ENCODE data around the gene CAMK2B.

CAMK2B gene

GRCh38 chr7:44325811-44326241 lies 432 bp upstream of the CAMK2B start:
- H3K27ac ChIP-seq, result no peak overlapping the region

GRCh38 chr7:44324481-44325200 lies 753 bp downstream of the CAMK2B start:
- H3K4me2 ChIP-seq, result peak overlapping the region in 4 of 11 experiments; percentile 26 to 51 (median 42); a peak in 5 of 22 replicates
- no peaks in the 10 kb centered on the region for H3K36me3 ChIP-seq
- peaks cover 0 to 10% (median 8%) of the 10 kb centered on the region in 10 experiments; a peak in 11 of 20 replicates for H3K4me1 ChIP-seq
- no peak for TF ChIP-seq Cebpa-rat (IDR thresholded peaks at IDR 0.05)
- peaks cover 51 to 74% (median 65%) of the 10 kb centered on the region in 11 experiments for H3K27me3 ChIP-seq
- no peak overlapping the region for H3K27ac ChIP-seq
- H3K9ac ChIP-seq, result no peak overlapping the region
- peak overlapping the region in 1 of 10 experiments; percentile 28; a peak in 1 of 20 replicates for H3K4me3 ChIP-seq
- peaks cover 0 to 27% (median 0%) of the 10 kb centered on the region in 11 experiments; a peak in 7 of 22 replicates for H4K20me1 ChIP-seq
- H3K9me3 ChIP-seq (replicated peaks in 1 of 11), result no peaks in the 10 kb centered on the region

More at GRCh38 chr7:44325811-44326241, 432 bp upstream of the CAMK2B start:
- no peak for TF ChIP-seq Cebpa-rat (IDR thresholded peaks at IDR 0.05)
- H3K9ac ChIP-seq, result no peak overlapping the region
- peaks cover 0 to 27% (median 0%) of the 10 kb centered on the region in 11 experiments; a peak in 7 of 22 replicates for H4K20me1 ChIP-seq
- H3K4me1 ChIP-seq, result peaks cover 0 to 10% (median 8%) of the 10 kb centered on the region in 10 experiments; a peak in 11 of 20 replicates
- H3K4me3 ChIP-seq, result no peak overlapping the region
- H3K36me3 ChIP-seq, result no peaks in the 10 kb centered on the region
- peak overlapping the region in 1 of 11 experiments; percentile 41; a peak in 2 of 22 replicates for H3K4me2 ChIP-seq
- no peaks in the 10 kb centered on the region for H3K9me3 ChIP-seq (replicated peaks in 1 of 11)
- peaks cover 51 to 73% (median 65%) of the 10 kb centered on the region in 11 experiments for H3K27me3 ChIP-seq

GRCh38 chr7:44324204-44324480 lies 1.3 kb downstream of the CAMK2B start:
- Histone ChIP-seq H4K20me1 (peaks cover 0 to 27% (median 0%) of the 10 kb centered on the region in 11 experiments; a peak in 7 of 22 replicates), H3K27ac (no peak overlapping the region), H3K4me2 (no peak overlapping the region), H3K9me3 (replicated peaks in 1 of 11) (no peaks in the 10 kb centered on the region), H3K4me3 (no peak overlapping the region), H3K27me3 (peaks cover 51 to 74% (median 65%) of the 10 kb centered on the region in 11 experiments), H3K9ac (no peak overlapping the region), H3K4me1 (peaks cover 0 to 10% (median 8%) of the 10 kb centered on the region in 10 experiments; a peak in 11 of 20 replicates), H3K36me3 (no peaks in the 10 kb centered on the region)
- no peak for TF ChIP-seq Cebpa-rat (IDR thresholded peaks at IDR 0.05)

GRCh38 chr7:44323381-44324203 lies 1.8 kb downstream of the CAMK2B start:
- Histone ChIP-seq H3K27ac (no peak overlapping the region), H3K36me3 (no peaks in the 10 kb centered on the region), H3K27me3 (peaks cover 51 to 74% (median 65%) of the 10 kb centered on the region in 11 experiments), H3K4me2 (no peak overlapping the region), H3K4me3 (no peak overlapping the region), H3K9me3 (replicated peaks in 1 of 11) (no peaks in the 10 kb centered on the region), H4K20me1 (peaks cover 0 to 27% (median 0%) of the 10 kb centered on the region in 11 experiments; a peak in 7 of 22 replicates), H3K9ac (no peak overlapping the region), H3K4me1 (peaks cover 0 to 10% (median 8%) of the 10 kb centered on the region in 10 experiments; a peak in 11 of 20 replicates)
- no peak for TF ChIP-seq Cebpa-rat (IDR thresholded peaks at IDR 0.05)

GRCh38 chr7:44322631-44323363 lies 2.6 kb downstream of the CAMK2B start:
- Histone ChIP-seq H3K9me3 (replicated peaks in 1 of 11) (no peaks in the 10 kb centered on the region), H3K36me3 (no peaks in the 10 kb centered on the region), H3K4me2 (no peak overlapping the region), H3K4me1 (peaks cover 0 to 10% (median 8%) of the 10 kb centered on the region in 10 experiments; a peak in 11 of 20 replicates), H4K20me1 (peaks cover 0 to 27% (median 0%) of the 10 kb centered on the region in 11 experiments; a peak in 7 of 22 replicates), H3K4me3 (no peak overlapping the region), H3K27ac (no peak overlapping the region), H3K9ac (no peak overlapping the region), H3K27me3 (peaks cover 51 to 70% (median 63%) of the 10 kb centered on the region in 11 experiments)
- TF ChIP-seq Cebpa-rat (IDR thresholded peaks at IDR 0.05), result no peak

- Histone ChIP-seq H3K27me3 (peaks cover 45 to 60% (median 53%) of the 10 kb centered on the region in 11 experiments), H3K4me3 (no peak overlapping the region), H3K27ac (no peak overlapping the region), H3K4me1 (peaks cover 0 to 7% (median 6%) of the 10 kb centered on the region in 10 experiments; a peak in 11 of 20 replicates), H3K36me3 (no peaks in the 10 kb centered on the region), H3K9me3 (replicated peaks in 1 of 11) (no peaks in the 10 kb centered on the region), H3K9ac (no peak overlapping the region), H3K4me2 (no peak overlapping the region), H4K20me1 (peaks cover 0 to 25% (median 0%) of the 10 kb centered on the region in 11 experiments; a peak in 7 of 22 replicates)
- no peak for TF ChIP-seq Cebpa-rat (IDR thresholded peaks at IDR 0.05)
These were observed 3.6 kb downstream of the CAMK2B start for GRCh38 chr7:44321796-44322195.

- no peak overlapping the region for H3K27ac ChIP-seq
- H3K27me3 ChIP-seq, result peaks cover 35 to 51% (median 44%) of the 10 kb centered on the region in 11 experiments
- no peak overlapping the region for H3K9ac ChIP-seq
- H3K4me3 ChIP-seq, result no peak overlapping the region
- H3K9me3 ChIP-seq (replicated peaks in 1 of 11), result no peaks in the 10 kb centered on the region
- H3K4me2 ChIP-seq, result no peak overlapping the region
- H3K4me1 ChIP-seq, result peaks cover 0 to 4% (median 0%) of the 10 kb centered on the region in 10 experiments; a peak in 1 of 20 replicates
- no peaks in the 10 kb centered on the region for H3K36me3 ChIP-seq
- TF ChIP-seq Cebpa-rat (IDR thresholded peaks at IDR 0.05), result no peak
- H4K20me1 ChIP-seq, result peaks cover 0 to 19% (median 0%) of the 10 kb centered on the region in 11 experiments; a peak in 6 of 22 replicates
These were observed 4.5 kb downstream of the CAMK2B start for GRCh38 chr7:44320794-44321371.

- H3K4me1 ChIP-seq, result peaks cover 0 to 8% (median 0%) of the 10 kb centered on the region in 10 experiments; a peak in 1 of 20 replicates
- no peak for TF ChIP-seq Cebpa-rat (IDR thresholded peaks at IDR 0.05)
- H3K4me3 ChIP-seq, result no peak overlapping the region
- H3K27ac ChIP-seq, result no peak overlapping the region
- H3K9ac ChIP-seq, result no peak overlapping the region
- H3K4me2 ChIP-seq, result no peak overlapping the region
- H4K20me1 ChIP-seq, result peaks cover 0 to 19% (median 0%) of the 10 kb centered on the region in 11 experiments; a peak in 6 of 22 replicates
- H3K36me3 ChIP-seq, result no peaks in the 10 kb centered on the region
- 0 out of 22 replicates have a peak, but pooled peaks cover 0 to 3% (median 0%) of the 10 kb centered on the region in 11 experiments for H3K9me3 ChIP-seq (replicated peaks in 1 of 11)
- H3K27me3 ChIP-seq, result peaks cover 28 to 44% (median 37%) of the 10 kb centered on the region in 11 experiments
These were observed 5.3 kb downstream of the CAMK2B start for GRCh38 chr7:44320141-44320540.
